ENCODE measurements around the gene CA11. TPM values are rescaled to one million over a fixed set of nuclear protein-coding genes. Genes with fewer than 3 reads are reported as not detected.

CA11 gene
- total RNA-seq, 1 donor: 2.4 TPM

Other genes with a start within 250 kb of the CA11 start
- gene GRWD1, start 200.2 kb downstream of the CA11 start, total RNA-seq: 15.2 TPM
- gene KCNJ14, start 190.6 kb downstream of the CA11 start, total RNA-seq: 1.7 TPM
- 14.9 TPM for gene CYTH2, start 176.8 kb downstream of the CA11 start, total RNA-seq
- 1.5 TPM for gene LMTK3, start 134.4 kb downstream of the CA11 start, total RNA-seq
- not detected for gene SULT2B1, start 94.0 kb downstream of the CA11 start, total RNA-seq
- not detected for gene SPACA4, start 39.4 kb downstream of the CA11 start, total RNA-seq
- gene FAM83E, start 31.1 kb downstream of the CA11 start, total RNA-seq: 0.73 TPM
- 2,431 TPM for gene RPL18, start 27.0 kb downstream of the CA11 start, total RNA-seq
- 4.5 TPM for gene SPHK2, start 26.7 kb downstream of the CA11 start, total RNA-seq
- gene DBP, start 8.8 kb downstream of the CA11 start, total RNA-seq: 28.2 TPM
- 0.63 TPM for gene NTN5, start 26.8 kb upstream of the CA11 start, total RNA-seq
- not detected for gene FUT2, start 49.8 kb upstream of the CA11 start, total RNA-seq
- 0.10 TPM for gene MAMSTR, start 73.5 kb upstream of the CA11 start, total RNA-seq
- gene RASIP1, start 94.4 kb upstream of the CA11 start, total RNA-seq: 0.10 TPM
- gene IZUMO1, start 100.7 kb upstream of the CA11 start, total RNA-seq: not detected
- gene FUT1, start 106.5 kb upstream of the CA11 start, total RNA-seq: not detected
- gene FGF21, start 109.3 kb upstream of the CA11 start, total RNA-seq: not detected
- 3.9 TPM for gene BCAT2, start 164.8 kb upstream of the CA11 start, total RNA-seq
- gene HSD17B14, start 190.3 kb upstream of the CA11 start, total RNA-seq: 0.42 TPM
- 1.3 TPM for gene PLEKHA4, start 222.4 kb upstream of the CA11 start, total RNA-seq
- gene PPP1R15A, start 226.2 kb upstream of the CA11 start, total RNA-seq: 644 TPM

Data from mononuclear cell (primary cell).